Neural crest cell (in vitro differentiated cells): ENCODE results near the gene CCL4L2. TPM values are rescaled to one million over a fixed set of nuclear protein-coding genes. Genes with fewer than 3 reads are reported as not detected.
"Not testable (repeated sequence)": the region's sequence is repeated elsewhere in the genome, so short reads cannot be mapped to it uniquely, and the experiment has no call there.

Experiments used
- DNase-seq: peaks from one replicate; pipeline ENCODE4 v3.0.0; 2021; ENCODE audit warnings: low read depth, mixed read lengths, low spot score
- H3K27ac Mint-ChIP-seq: one replicate; pipeline ENCODE4 v1.8.0; 2021; ENCODE audit warnings: mild to moderate bottlenecking, mixed read lengths; ENCODE audit not compliant: unreplicated experiment
- H3K27me3 Mint-ChIP-seq: 2 replicates; pipeline ENCODE4 v1.8.0; 2021; ENCODE audit warnings: low read depth, mild to moderate bottlenecking, mixed read lengths
- H3K36me3 Mint-ChIP-seq: 2 replicates; pipeline ENCODE4 v1.8.0; 2021; ENCODE audit warnings: low read depth, mild to moderate bottlenecking, mixed read lengths
- H3K4me1 Mint-ChIP-seq: 2 replicates; pipeline ENCODE4 v1.8.0; 2021; ENCODE audit warnings: mixed read lengths
- H3K4me3 Mint-ChIP-seq: one replicate; pipeline ENCODE4 v1.8.0; 2021; ENCODE audit warnings: mild to moderate bottlenecking, mixed read lengths
- H3K9me3 Mint-ChIP-seq: 2 replicates; pipeline ENCODE4 v1.8.0; 2021; ENCODE audit warnings: mixed read lengths
- CTCF ChIP-seq: fragments of 200-600 bp; sonication (generic); conservative IDR thresholded peaks from 2 replicates; pipeline ENCODE4 v1.5.0; 2021; ENCODE audit warnings: antibody characterized with exemption, mild to moderate bottlenecking
- long read RNA-seq: library from polyadenylated mRNA; unstranded; transcript quantifications from one replicate; pipeline ENCODE4 v2.0.0, GENCODE V29; 2020
- total RNA-seq: library from RNA; stranded (reverse); gene quantifications from 2 replicates; pipeline ENCODE4 v1.2.1, GENCODE V29; 2021

CCL4L2 gene
- not detected in 2 replicates for total RNA-seq
- long read RNA-seq: 0 reads

GRCh38 chr17:36210439-36211211, at the start of gene CCL4L2:
CCL4L2 (plus strand) TSS chr17:36211063.
- Mint-ChIP-seq H3K27ac (peak within 1 kb of the TSS; percentile 36), H3K4me1 (peaks cover 11% of the 10 kb centered on the region), H3K4me3 (peak within 1 kb of the TSS; percentile 47)
- not testable (repeated sequence) for DNase-seq, H3K36me3 Mint-ChIP-seq, H3K27me3 Mint-ChIP-seq, H3K9me3 Mint-ChIP-seq

GRCh38 chr17:36168836-36169235, 42.0 kb upstream of the CCL4L2 start:
- not testable (repeated sequence) for H3K9me3 Mint-ChIP-seq, H3K27me3 Mint-ChIP-seq, H3K36me3 Mint-ChIP-seq, H3K4me1 Mint-ChIP-seq, DNase-seq, H3K27ac Mint-ChIP-seq, H3K4me3 Mint-ChIP-seq

GRCh38 chr17:36176536-36176935, 34.3 kb upstream of the CCL4L2 start, which contains the start of gene TBC1D3B:
TBC1D3B (minus strand) TSS chr17:36176636; CDS start chr17:36175050, 1,586 bp downstream.
- H3K4me1 Mint-ChIP-seq, H3K27ac Mint-ChIP-seq, DNase-seq, H3K4me3 Mint-ChIP-seq, H3K9me3 Mint-ChIP-seq, H3K36me3 Mint-ChIP-seq: not testable (repeated sequence)
- peaks cover 14% of the 10 kb centered on the region for H3K27me3 Mint-ChIP-seq

- Mint-ChIP-seq H3K27me3 (peaks cover 57% of the 10 kb centered on the region), H3K4me3 (peak overlapping the region; percentile 90)
- not testable (repeated sequence) for H3K9me3 Mint-ChIP-seq, H3K4me1 Mint-ChIP-seq, H3K36me3 Mint-ChIP-seq, DNase-seq, H3K27ac Mint-ChIP-seq
These were observed 29.3 kb upstream of the CCL4L2 start for GRCh38 chr17:36181446-36182175.

- peak overlapping the region; percentile 90 for H3K4me3 Mint-ChIP-seq
- no peak for TF ChIP-seq CTCF
- DNase-seq: peak; percentile 53
- peaks cover 5% of the 10 kb centered on the region for H3K4me1 Mint-ChIP-seq
- H3K27ac Mint-ChIP-seq: peak overlapping the region; percentile 87
- H3K36me3 Mint-ChIP-seq: no peaks in the 10 kb centered on the region
- H3K27me3 Mint-ChIP-seq: peaks cover 60% of the 10 kb centered on the region
- H3K9me3 Mint-ChIP-seq: no peaks in the 10 kb centered on the region
These were observed 28.5 kb upstream of the CCL4L2 start for GRCh38 chr17:36182176-36183000.

- no peaks in the 10 kb centered on the region for H3K36me3 Mint-ChIP-seq
- H3K4me1 Mint-ChIP-seq: peaks cover 5% of the 10 kb centered on the region
- H3K27me3 Mint-ChIP-seq: peaks cover 60% of the 10 kb centered on the region
- no peak for TF ChIP-seq CTCF
- no peaks in the 10 kb centered on the region for H3K9me3 Mint-ChIP-seq
- H3K4me3 Mint-ChIP-seq: peak overlapping the region; percentile 90
- DNase-seq: peak; percentile 78
- no peak overlapping the region for H3K27ac Mint-ChIP-seq
These were observed 27.6 kb upstream of the CCL4L2 start for GRCh38 chr17:36183001-36183971.
